Adipocyte (in vitro differentiated cells): ENCODE results near the gene PLK5.
"Not testable (repeated sequence)": the region's sequence is repeated elsewhere in the genome, so short reads cannot be mapped to it uniquely, and the experiment has no call there.

ENCODE experiments used
- DNase-seq: peaks from one replicate; pipeline ENCODE4 v3.0.0-alpha.2; 2015; ENCODE audit warnings: low read depth
- H3K27me3 ChIP-seq: replicated peaks from 2 replicates; pipeline ENCODE4 v1.7.0; 2013; ENCODE audit warnings: mild to moderate bottlenecking, low read length, moderate library complexity; ENCODE audit not compliant: control insufficient read depth, insufficient read depth
- H3K36me3 ChIP-seq: 2 replicates; pipeline ENCODE4 v1.7.0; 2013; ENCODE audit warnings: low read length, mild to moderate bottlenecking, moderate library complexity; ENCODE audit not compliant: control insufficient read depth, insufficient read depth, severe bottlenecking
- H3K4me1 ChIP-seq: 2 replicates; pipeline ENCODE4 v1.7.0; 2013; ENCODE audit warnings: mild to moderate bottlenecking, low read length, moderate library complexity; ENCODE audit not compliant: control insufficient read depth, insufficient read depth
- H3K4me3 ChIP-seq: 2 replicates; pipeline ENCODE4 v1.7.0; 2013; ENCODE audit warnings: mild to moderate bottlenecking, low read length, moderate library complexity
- H3K9ac ChIP-seq: 2 replicates; pipeline ENCODE4 v1.7.0; 2013; ENCODE audit warnings: mild to moderate bottlenecking, low read length, moderate library complexity
- H3K9me3 ChIP-seq: 2 replicates; pipeline ENCODE4 v1.7.0; 2013; ENCODE audit warnings: mild to moderate bottlenecking, low read length, moderate library complexity; ENCODE audit not compliant: control insufficient read depth

PLK5 gene

GRCh38 chr19:1524287-1524971 is 552 bp downstream of the PLK5 start:
- DNase-seq, result no peak
- no peak overlapping the region for H3K4me3 ChIP-seq
- H3K4me1 ChIP-seq, result no peaks in the 10 kb centered on the region
- no peaks in the 10 kb centered on the region for H3K9me3 ChIP-seq
- H3K36me3 ChIP-seq, result no peaks in the 10 kb centered on the region
- H3K9ac ChIP-seq, result no peak overlapping the region
- H3K27me3 ChIP-seq, result peaks cover 35% of the 10 kb centered on the region

DNA sequence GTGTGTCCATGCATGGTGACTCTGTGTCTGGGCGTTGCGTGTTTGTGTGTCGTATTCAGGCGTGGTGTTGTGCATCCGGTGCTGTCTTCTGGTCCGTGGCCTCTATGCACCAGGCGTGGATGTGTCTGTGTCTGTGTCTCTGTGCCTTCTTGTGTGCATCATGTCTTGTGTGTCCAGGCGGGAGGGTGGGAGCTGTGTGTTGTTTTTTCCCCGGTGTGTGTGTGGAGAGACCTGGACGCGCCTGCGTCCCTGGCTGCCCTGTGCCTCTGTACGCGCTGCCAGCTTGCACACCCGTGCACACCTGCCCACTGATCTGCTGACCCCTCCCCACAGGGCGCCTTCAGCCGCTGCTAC is 1.1 kb downstream of the PLK5 start:
- H3K36me3 ChIP-seq, result no peaks in the 10 kb centered on the region
- H3K9me3 ChIP-seq, result no peaks in the 10 kb centered on the region
- peaks cover 35% of the 10 kb centered on the region for H3K27me3 ChIP-seq
- no peak for DNase-seq
- H3K9ac ChIP-seq, result no peak overlapping the region
- H3K4me3 ChIP-seq, result no peak overlapping the region
- H3K4me1 ChIP-seq, result no peaks in the 10 kb centered on the region

GRCh38 chr19:1525343-1525742 is 1.5 kb downstream of the PLK5 start:
- H3K9me3 ChIP-seq, result no peaks in the 10 kb centered on the region
- no peak overlapping the region for H3K4me3 ChIP-seq
- no peak overlapping the region for H3K9ac ChIP-seq
- no peak for DNase-seq
- peaks cover 35% of the 10 kb centered on the region for H3K27me3 ChIP-seq
- no peaks in the 10 kb centered on the region for H3K4me1 ChIP-seq
- no peaks in the 10 kb centered on the region for H3K36me3 ChIP-seq

- no peaks in the 10 kb centered on the region for H3K36me3 ChIP-seq
- no peak overlapping the region for H3K4me3 ChIP-seq
- no peak for DNase-seq
- H3K4me1 ChIP-seq, result no peaks in the 10 kb centered on the region
- H3K9ac ChIP-seq, result no peak overlapping the region
- no peaks in the 10 kb centered on the region for H3K9me3 ChIP-seq
- peaks cover 35% of the 10 kb centered on the region for H3K27me3 ChIP-seq
Observed at GRCh38 chr19:1526066-1526778, 2.3 kb downstream of the PLK5 start.

DNA sequence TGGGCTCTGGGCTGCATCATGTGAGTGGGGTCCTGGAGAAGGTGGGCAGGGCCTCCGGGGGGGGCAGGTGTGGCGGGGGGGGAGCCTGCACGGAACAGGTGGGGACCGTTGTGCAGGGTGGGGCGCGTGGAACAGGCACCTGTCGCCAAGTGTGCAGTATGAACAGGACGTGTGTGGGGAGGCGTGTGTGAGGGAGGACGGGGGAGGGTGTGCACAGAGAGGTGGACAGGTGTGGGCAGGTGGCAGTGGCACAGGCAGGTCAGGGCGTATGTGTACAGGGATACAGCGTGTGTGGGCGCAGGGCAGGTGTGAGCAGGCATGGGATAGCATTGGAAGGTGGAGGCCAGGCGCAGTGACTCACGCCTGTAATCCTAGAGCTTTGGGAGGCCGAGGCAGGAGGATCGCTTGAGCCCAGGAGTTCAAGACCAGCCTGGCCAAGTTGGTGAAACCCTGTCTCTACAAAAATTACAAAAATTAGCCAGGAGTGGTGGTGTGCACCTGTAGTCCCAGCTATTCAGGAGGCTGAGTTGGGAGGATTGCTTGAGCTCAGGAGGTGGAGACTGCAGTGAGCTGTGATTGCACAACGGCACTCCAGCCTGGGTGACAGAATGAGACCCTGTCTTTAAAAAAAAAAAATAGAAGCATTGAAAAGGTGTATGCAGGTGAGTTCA is 3.2 kb downstream of the PLK5 start:
- DNase-seq, result no peak
- Histone ChIP-seq H3K4me1 (no peaks in the 10 kb centered on the region), H3K4me3 (no peak overlapping the region), H3K36me3 (no peaks in the 10 kb centered on the region), H3K27me3 (peaks cover 35% of the 10 kb centered on the region), H3K9me3 (no peaks in the 10 kb centered on the region), H3K9ac (no peak overlapping the region)

DNA sequence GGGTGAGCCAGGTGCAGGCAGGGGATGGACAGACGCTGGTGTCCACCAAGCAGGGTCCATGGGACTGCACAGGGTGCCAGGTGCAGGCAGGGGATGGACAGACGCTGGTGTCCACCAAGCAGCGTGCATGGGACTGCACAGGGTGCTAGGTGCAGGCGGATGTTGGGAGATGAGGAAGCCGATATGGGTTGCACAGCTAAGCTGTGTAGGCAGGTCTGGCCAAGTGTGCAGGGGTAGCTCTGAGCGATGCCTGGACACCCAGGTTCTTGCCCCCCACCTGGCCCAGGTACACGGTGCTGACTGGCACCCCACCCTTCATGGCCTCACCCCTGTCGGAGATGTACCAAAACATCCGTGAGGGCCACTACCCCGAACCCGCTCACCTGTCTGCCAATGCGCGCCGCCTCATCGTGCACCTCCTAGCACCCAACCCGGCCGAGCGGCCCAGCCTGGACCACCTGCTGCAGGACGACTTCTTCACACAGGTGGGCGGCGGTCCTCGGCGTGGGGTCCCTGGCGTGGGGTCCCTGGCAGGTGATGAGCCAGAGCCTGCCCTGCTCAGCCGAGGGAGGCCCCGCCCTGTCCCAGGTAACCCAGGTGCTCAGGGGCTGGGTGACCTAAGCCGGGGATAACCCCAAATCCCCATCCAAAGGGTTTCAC is 3.9 kb downstream of the PLK5 start:
- H3K9ac ChIP-seq, result no peak overlapping the region
- H3K27me3 ChIP-seq, result peaks cover 32% of the 10 kb centered on the region
- DNase-seq, result no peak
- H3K4me1 ChIP-seq, result no peaks in the 10 kb centered on the region
- no peaks in the 10 kb centered on the region for H3K9me3 ChIP-seq
- no peaks in the 10 kb centered on the region for H3K36me3 ChIP-seq
- no peak overlapping the region for H3K4me3 ChIP-seq

DNA sequence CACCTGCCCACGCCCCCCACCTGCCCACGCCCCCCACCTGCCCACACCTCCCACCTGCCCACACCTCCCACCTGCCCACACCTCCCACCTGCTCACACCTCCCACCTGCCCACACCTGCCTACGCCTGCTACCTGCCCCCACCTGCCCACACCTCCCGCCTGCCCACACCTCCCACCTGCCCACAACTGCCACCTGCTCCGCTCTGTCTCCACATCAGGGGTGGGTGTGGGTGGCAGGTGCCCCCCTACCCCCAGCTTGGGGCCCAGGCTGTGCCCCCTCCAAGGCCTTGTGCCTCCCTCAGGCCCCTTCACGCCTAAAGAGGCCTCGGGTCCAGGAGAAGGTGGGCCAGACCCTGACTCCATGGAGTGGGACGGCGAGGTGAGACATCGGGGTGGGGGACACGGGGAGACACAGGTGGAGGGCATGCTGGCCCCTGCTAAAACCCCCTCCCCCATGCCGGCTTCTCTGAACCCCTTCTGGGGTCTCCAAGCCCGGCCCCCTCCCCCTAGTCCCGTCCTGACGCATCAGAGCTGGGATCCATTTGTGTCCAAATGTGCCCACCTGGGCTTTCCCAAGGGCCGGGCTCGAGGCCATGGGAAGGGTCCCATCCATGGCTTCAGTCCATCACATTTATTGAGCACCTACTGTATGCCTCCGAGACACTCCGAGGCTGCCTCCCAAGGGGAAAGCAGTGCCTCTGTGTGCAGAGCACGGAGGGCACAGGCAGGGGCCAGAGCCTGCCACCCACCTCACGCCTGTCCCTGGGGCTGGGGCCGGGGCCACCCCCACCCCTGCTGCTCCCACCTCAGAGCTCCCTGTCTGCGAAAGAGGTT is 4.9 kb downstream of the PLK5 start:
- no peaks in the 10 kb centered on the region for H3K9me3 ChIP-seq
- no peak for DNase-seq
- H3K4me3 ChIP-seq, result no peak overlapping the region
- no peak overlapping the region for H3K9ac ChIP-seq
- H3K4me1 ChIP-seq, result no peaks in the 10 kb centered on the region
- H3K27me3 ChIP-seq, result peaks cover 23% of the 10 kb centered on the region
- H3K36me3 ChIP-seq, result no peaks in the 10 kb centered on the region

DNA sequence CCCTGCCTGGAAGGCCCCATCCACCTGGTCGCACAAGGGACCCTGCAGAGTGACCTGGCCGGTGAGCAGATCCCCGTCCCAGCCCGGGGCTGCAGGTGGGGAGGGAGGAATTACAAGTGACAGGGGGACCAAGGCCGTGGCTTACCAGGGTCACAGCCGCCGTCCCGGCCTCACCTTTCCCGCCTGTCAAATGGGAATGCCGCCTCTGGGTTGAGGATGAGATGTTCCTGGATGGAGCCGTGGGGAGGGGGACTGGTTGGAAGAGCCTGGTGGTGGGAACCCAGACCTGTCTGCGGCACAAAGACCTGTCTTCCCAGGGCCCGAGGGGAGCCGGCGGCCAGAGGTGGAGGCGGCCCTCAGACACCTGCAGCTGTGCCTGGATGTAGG is 5.5 kb downstream of the PLK5 start:
- Histone ChIP-seq H3K9ac (no peak overlapping the region), H3K4me3 (no peak overlapping the region), H3K27me3 (peaks cover 19% of the 10 kb centered on the region), H3K36me3 (no peaks in the 10 kb centered on the region), H3K9me3 (no peaks in the 10 kb centered on the region), H3K4me1 (no peaks in the 10 kb centered on the region)
- DNase-seq, result no peak

DNA sequence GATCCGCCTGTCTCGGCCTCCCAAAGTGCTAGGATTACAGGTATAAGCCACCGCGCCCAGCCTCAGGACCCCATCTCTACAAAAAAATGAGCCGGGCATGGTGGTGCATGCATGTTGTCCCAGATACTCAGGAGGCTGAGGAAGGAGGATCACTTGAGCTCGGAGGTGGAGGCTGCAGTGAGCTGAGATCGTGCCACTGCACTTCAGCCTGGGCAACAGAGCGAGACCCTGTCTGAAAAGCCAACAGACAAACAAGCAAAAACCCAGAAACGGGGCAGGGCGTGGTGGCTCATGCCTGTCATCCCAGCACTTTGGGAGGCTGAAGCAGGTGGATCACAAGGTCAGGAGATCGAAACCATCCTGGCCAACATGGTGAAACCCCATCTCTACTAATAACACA is 7.0 kb downstream of the PLK5 start:
- not testable (repeated sequence) for H3K9me3 ChIP-seq, H3K36me3 ChIP-seq, H3K4me1 ChIP-seq, H3K27me3 ChIP-seq, H3K4me3 ChIP-seq, H3K9ac ChIP-seq, DNase-seq

GRCh38 chr19:1531587-1531986 is 7.7 kb downstream of the PLK5 start:
- Histone ChIP-seq H3K9ac (no peak overlapping the region), H3K4me1 (no peaks in the 10 kb centered on the region), H3K36me3 (no peaks in the 10 kb centered on the region), H3K4me3 (no peak overlapping the region), H3K27me3 (no peaks in the 10 kb centered on the region), H3K9me3 (peaks cover 3% of the 10 kb centered on the region)
- DNase-seq, result no peak

DNA sequence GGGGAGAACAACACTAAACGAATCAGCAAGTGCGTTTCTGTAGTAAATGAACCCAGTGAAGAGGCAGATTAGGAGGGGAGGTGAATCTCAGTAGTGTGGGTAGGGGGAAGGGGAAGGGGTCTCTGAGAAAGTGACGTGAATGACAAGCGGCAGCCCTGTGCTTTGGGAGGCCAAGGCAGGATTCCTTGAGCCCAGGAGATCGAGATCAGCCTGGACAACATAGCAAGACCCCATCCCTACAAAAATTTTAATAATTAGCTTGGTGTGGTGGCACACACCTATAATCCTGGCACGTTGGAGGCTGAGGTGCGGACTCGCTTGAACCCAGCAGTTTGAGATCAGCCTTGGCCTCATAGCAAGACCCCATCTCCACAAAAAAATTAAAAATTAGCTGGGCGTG is 8.1 kb downstream of the PLK5 start:
- H3K36me3 ChIP-seq, result no peaks in the 10 kb centered on the region
- no peak for DNase-seq
- H3K9me3 ChIP-seq, result peaks cover 3% of the 10 kb centered on the region
- H3K4me1 ChIP-seq, result no peaks in the 10 kb centered on the region
- H3K4me3 ChIP-seq, result no peak overlapping the region
- H3K9ac ChIP-seq, result no peak overlapping the region
- no peaks in the 10 kb centered on the region for H3K27me3 ChIP-seq
